Measurements from ENCODE around the gene PNKP.

DNA sequence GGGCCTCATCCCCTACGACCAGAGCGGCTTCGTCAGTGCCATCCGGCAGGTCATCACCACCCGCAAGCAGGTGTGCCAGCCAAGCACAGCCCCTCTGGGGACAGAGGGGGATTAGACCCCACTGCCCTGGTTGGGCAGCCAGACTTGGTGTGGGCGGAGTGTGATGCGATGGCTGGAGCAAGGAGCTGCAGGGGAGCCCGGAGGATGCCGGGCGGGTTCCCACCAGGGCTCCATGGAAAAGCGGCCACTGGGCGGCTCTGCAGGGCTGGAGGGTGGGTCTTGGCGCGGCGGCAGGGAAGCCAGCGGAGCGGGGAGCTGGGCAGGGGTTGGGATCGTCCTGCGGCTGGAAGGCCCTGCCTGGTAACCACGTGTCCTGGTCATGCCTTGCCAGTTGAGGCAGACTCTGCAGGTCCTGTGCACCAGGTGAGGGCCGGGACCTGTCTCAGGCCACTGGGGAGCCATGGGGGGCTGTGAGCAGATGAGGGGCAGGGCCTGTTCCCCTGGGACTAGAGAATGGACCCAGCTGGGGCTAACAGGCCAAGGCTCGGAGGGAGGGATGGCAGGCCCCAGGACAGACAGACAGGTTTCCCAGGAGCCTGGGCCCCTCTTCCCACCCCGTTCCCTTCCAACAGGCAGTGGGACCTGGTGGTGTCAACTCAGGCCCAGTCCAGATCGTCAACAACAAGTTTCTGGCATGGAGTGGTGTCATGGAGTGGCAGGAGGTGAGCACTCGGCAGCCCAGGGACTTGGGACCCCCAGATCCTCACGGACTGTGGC lies 10.1 kb downstream of the PNKP start:
- TF ChIP-seq, protein P1, sequence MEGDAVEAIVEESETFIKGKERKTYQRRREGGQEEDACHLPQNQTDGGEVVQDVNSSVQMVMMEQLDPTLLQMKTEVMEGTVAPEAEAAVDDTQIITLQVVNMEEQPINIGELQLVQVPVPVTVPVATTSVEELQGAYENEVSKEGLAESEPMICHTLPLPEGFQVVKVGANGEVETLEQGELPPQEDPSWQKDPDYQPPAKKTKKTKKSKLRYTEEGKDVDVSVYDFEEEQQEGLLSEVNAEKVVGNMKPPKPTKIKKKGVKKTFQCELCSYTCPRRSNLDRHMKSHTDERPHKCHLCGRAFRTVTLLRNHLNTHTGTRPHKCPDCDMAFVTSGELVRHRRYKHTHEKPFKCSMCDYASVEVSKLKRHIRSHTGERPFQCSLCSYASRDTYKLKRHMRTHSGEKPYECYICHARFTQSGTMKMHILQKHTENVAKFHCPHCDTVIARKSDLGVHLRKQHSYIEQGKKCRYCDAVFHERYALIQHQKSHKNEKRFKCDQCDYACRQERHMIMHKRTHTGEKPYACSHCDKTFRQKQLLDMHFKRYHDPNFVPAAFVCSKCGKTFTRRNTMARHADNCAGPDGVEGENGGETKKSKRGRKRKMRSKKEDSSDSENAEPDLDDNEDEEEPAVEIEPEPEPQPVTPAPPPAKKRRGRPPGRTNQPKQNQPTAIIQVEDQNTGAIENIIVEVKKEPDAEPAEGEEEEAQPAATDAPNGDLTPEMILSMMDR (IDR thresholded peaks at IDR 0.05), result no peak
- TF ChIP-seq POLR2A (IDR thresholded peaks at IDR 0.05) (no peak), EP300 (IDR thresholded peaks at IDR 0.05) (no peak)
